Measurements from ENCODE around the gene CPE.

GRCh38 chr4:165448700-165449099 is 69.9 kb downstream of the CPE start:
- TF ChIP-seq GATA3 (IDR thresholded peaks at IDR 0.05; ENCODE audit: low read depth, low read length) (no peak), GATA2 (IDR thresholded peaks at IDR 0.05; ENCODE audit: low read depth, low read length) (no peak)
